ENCODE results near the gene RCBTB1.

DNA sequence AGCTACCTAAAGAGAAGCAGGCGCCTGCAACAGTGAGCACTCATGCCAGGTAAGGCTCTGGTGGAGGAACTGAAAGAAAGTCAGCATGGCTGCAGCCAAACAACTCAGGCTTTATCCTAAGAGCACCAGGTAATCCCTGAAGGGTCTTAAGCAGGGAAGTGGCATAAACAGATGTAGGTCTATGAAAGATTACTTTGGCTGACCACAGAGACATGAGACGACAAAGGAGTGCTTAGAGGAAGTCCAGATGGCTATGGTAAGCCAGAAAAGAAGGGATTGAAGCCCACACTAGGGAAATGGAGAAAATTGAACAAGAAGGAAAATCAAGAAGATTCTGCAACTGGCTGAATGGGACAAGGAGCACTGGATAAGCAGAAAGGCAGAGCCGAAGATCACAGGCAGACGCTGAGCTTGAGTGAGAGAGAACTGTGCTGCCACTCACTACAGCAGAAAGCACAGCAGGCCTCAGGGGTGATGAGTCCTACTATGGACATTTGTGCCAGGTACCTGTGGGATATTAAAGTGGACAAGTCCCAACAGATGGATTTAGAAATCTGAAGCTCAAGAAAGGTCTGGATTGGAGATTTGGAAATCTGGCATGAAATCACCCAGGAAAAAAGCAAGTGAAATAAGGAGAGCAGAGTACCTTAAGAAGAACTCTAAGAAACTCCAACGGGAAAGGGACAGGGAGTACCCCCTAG lies 4.2 kb downstream of the RCBTB1 start:
- TF ChIP-seq, protein P1, sequence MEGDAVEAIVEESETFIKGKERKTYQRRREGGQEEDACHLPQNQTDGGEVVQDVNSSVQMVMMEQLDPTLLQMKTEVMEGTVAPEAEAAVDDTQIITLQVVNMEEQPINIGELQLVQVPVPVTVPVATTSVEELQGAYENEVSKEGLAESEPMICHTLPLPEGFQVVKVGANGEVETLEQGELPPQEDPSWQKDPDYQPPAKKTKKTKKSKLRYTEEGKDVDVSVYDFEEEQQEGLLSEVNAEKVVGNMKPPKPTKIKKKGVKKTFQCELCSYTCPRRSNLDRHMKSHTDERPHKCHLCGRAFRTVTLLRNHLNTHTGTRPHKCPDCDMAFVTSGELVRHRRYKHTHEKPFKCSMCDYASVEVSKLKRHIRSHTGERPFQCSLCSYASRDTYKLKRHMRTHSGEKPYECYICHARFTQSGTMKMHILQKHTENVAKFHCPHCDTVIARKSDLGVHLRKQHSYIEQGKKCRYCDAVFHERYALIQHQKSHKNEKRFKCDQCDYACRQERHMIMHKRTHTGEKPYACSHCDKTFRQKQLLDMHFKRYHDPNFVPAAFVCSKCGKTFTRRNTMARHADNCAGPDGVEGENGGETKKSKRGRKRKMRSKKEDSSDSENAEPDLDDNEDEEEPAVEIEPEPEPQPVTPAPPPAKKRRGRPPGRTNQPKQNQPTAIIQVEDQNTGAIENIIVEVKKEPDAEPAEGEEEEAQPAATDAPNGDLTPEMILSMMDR (IDR thresholded peaks at IDR 0.05): no peak
- no peak for TF ChIP-seq POLR2A (IDR thresholded peaks at IDR 0.05)
- no peak for TF ChIP-seq POLR2AphosphoS5 (IDR thresholded peaks at IDR 0.05)
- TF ChIP-seq EP300 (IDR thresholded peaks at IDR 0.05): no peak

Data from upper lobe of left lung (tissue), 4 donors.